NB4 (cell line): Measurements from ENCODE around the gene PITX2.

Source experiments
- DNase-seq: peaks from one replicate; pipeline ENCODE4 v3.0.0; 2010; ENCODE audit warnings: low read depth
- H3K4me3 ChIP-seq: one replicate; pipeline ENCODE4 v1.5.1; 2011; ENCODE audit warnings: mild to moderate bottlenecking, low read depth, low read length, moderate library complexity
- CTCF ChIP-seq: IDR thresholded peaks from one replicate; pipeline ENCODE4 v1.5.1; 2012; ENCODE audit warnings: low read depth, low read length
- MAX ChIP-seq: IDR thresholded peaks from 2 replicates; pipeline ENCODE4 v1.6.1; 2011; ENCODE audit warnings: low read depth, low read length
- MYC ChIP-seq: IDR thresholded peaks from 2 replicates; pipeline ENCODE4 v1.6.1; 2011; ENCODE audit warnings: low read depth, low read length
- POLR2A ChIP-seq: IDR thresholded peaks from 2 replicates; pipeline ENCODE4 v1.6.1; 2011; ENCODE audit warnings: mild to moderate bottlenecking; ENCODE audit not compliant: insufficient read length; ENCODE audit errors: extremely low read depth

PITX2 gene

GRCh38 chr4:110625576-110626257 is 2.8 kb upstream of the PITX2 start:
- TF ChIP-seq MYC, result no peak
- TF ChIP-seq CTCF, result no peak
- no peak for TF ChIP-seq POLR2A
- no peak for TF ChIP-seq MAX
- no peak for DNase-seq
- no peak overlapping the region for H3K4me3 ChIP-seq

GRCh38 chr4:110624904-110625494 is 2.1 kb upstream of the PITX2 start:
- no peak for DNase-seq
- TF ChIP-seq POLR2A (no peak), CTCF (no peak), MAX (no peak), MYC (no peak)
- H3K4me3 ChIP-seq, result no peak overlapping the region

- no peak for DNase-seq
- TF ChIP-seq MAX (no peak), POLR2A (no peak), MYC (no peak), CTCF (no peak)
- H3K4me3 ChIP-seq, result no peak overlapping the region
Measured at GRCh38 chr4:110624398-110624780, 1.5 kb upstream of the PITX2 start.

- TF ChIP-seq CTCF (no peak), POLR2A (no peak), MAX (no peak), MYC (no peak)
- no peak overlapping the region for H3K4me3 ChIP-seq
- no peak for DNase-seq
Measured at GRCh38 chr4:110623718-110624397, 981 bp upstream of the PITX2 start.

GRCh38 chr4:110621839-110622751 is 782 bp downstream of the PITX2 start:
- H3K4me3 ChIP-seq, result no peak overlapping the region
- no peak for DNase-seq
- TF ChIP-seq CTCF, result no peak
- no peak for TF ChIP-seq POLR2A
- TF ChIP-seq MYC, result no peak
- no peak for TF ChIP-seq MAX
